ENCODE data around the gene DPP6. TPM values are rescaled to one million over a fixed set of nuclear protein-coding genes. Genes with fewer than 3 reads are reported as not detected.
"Not testable (repeated sequence)": the region's sequence is repeated elsewhere in the genome, so short reads cannot be mapped to it uniquely, and the experiment has no call there.

The DPP6 gene
- total RNA-seq, 1 donor from 2014 or later, result 1.4 TPM

DNA sequence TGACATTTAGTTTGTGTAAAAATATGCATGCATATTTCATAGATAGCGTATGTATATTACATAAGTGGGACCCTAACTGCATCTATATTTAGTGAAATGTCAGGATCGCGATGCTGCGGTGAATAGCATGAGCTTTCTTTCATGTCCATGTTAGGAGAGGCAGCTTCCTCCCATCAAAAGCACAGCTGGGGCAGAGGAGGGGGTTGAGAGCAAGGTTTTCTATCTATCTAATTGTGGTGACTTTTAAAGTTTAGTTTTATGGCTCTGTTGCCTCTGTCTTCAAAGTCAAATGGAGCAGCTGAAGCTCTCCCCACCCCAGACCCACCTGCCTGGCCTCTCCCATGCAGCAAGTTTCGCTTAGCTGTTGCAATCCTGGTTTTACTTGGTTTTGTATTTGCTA, 1.8 kb upstream of the DPP6 start:
- DNase-seq (ENCODE audit: low spot score); H3K36me3 Mint-ChIP-seq (ENCODE audit: low read depth, unreplicated experiment); H3K4me3 Mint-ChIP-seq (ENCODE audit: unreplicated experiment); H3K27ac Mint-ChIP-seq (ENCODE audit: unreplicated experiment); H3K4me1 Mint-ChIP-seq (ENCODE audit: unreplicated experiment); H3K9me3 Mint-ChIP-seq (ENCODE audit: unreplicated experiment); H3K27me3 Mint-ChIP-seq (ENCODE audit: unreplicated experiment): not testable (repeated sequence)

DNA sequence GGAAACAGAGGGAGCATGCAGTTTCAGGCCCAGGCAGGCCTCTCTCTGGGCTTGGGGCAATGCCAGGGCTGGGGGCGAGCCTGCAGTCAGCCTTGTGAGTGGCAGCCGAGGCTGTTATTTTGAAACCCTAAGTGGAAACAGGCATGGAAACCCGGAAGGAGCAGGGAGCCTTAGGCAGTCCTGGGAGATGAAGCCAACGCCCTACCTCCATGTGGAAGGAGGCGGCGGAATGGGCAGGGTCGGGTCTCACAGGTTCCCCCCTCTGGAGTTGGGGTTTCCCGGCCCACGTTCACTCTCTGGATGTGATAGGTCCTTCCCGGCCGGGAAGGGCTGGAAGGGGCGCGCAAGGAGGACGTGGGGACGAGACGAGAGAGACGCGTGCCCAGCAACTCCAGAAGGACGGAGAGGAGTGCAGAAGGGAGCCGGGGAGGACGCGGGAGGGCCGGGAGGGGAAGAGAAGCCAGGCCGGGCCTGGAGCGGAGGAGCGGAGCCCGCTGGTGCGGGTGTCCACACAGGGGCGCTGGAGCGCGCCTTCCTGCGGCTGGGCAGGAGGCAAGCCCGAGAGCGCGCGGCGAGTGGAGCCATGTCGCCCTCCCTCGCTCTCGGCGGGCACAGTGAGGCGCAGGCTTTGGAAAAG, 1.1 kb upstream of the DPP6 start:
- H3K4me1 Mint-ChIP-seq (ENCODE audit: unreplicated experiment); DNase-seq (ENCODE audit: low spot score); H3K9me3 Mint-ChIP-seq (ENCODE audit: unreplicated experiment); H3K27me3 Mint-ChIP-seq (ENCODE audit: unreplicated experiment); H3K27ac Mint-ChIP-seq (ENCODE audit: unreplicated experiment); H3K36me3 Mint-ChIP-seq (ENCODE audit: low read depth, unreplicated experiment): not testable (repeated sequence)
- H3K4me3 Mint-ChIP-seq (ENCODE audit: unreplicated experiment), result peak overlapping the region; percentile 59

DNA sequence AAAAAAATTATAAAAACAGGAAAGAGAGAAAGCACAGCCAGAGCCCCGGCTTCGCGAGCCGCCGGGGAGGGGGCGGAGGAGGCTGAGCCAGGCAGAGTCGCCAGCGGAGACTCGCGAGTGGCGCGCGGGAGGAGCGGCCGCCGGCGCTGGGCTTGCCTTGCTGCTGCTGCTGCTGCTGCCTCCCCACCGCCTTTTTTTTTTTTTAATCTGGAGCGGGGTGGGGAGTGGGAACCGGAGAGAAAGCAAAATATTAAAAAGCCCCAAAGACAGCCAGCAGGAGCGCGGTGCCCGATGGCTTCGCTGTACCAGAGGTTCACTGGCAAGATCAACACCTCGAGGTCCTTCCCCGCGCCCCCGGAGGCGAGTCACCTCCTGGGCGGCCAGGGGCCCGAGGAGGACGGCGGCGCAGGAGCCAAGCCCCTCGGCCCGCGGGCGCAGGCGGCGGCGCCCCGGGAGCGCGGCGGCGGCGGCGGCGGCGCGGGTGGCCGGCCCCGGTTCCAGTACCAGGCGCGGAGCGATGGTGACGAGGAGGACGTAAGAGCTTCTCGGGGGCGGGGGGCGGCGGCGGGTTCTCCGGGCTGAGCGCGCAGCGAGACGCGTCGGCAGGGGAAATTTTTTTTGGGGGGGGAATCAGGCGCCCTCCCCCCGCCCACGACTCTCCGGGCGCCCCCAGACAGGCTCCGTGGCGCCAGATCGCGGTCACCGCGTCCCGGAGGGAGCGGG, 493 bp downstream of the DPP6 start:
- not testable (repeated sequence) for H3K9me3 Mint-ChIP-seq (ENCODE audit: unreplicated experiment); H3K36me3 Mint-ChIP-seq (ENCODE audit: low read depth, unreplicated experiment); H3K4me3 Mint-ChIP-seq (ENCODE audit: unreplicated experiment); H3K27me3 Mint-ChIP-seq (ENCODE audit: unreplicated experiment); H3K4me1 Mint-ChIP-seq (ENCODE audit: unreplicated experiment); H3K27ac Mint-ChIP-seq (ENCODE audit: unreplicated experiment)
- peak; percentile 27 for DNase-seq (ENCODE audit: low spot score)

DNA sequence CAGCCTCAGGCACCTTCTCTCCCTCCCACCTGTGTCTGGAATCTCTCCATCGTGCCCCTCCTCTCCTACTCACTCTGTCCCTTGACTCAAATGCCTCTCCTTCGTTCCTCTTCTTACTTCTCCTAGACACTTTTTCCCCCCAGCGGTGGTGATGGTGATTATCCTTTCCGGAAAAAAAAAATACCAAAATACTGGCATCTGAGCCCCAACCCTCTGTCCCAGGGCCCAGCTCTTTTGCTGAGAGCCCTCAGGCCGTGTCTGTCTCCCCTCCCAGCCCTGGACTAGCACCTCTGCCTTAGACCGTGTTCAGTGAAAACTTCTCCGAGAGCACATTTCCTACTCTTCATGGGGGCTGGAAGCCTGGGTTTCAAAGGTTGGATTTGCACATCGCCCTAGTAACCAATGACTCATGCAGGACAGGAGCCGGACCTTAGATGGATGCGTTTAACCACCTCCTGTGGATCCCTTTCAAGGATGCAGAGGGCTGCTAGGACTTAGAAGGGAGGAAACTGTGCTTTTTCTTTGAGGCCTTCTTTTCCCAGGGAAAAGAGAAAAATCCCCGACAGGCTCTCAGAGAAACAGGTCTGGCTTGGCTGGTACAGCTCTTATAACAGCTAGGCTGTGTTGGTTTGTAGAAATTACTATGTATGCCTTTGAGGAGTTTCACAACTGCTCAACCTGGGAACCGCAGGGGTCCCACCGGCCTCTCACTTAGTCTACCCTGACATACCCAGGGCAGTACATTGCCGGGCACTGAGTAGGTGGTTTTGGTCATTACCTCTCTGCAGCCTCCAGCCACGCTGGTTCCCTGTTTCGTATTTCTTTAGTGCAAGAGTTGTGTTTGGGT, 1.5 kb downstream of the DPP6 start:
- H3K9me3 Mint-ChIP-seq (ENCODE audit: unreplicated experiment); DNase-seq (ENCODE audit: low spot score); H3K27me3 Mint-ChIP-seq (ENCODE audit: unreplicated experiment); H3K27ac Mint-ChIP-seq (ENCODE audit: unreplicated experiment); H3K4me1 Mint-ChIP-seq (ENCODE audit: unreplicated experiment); H3K36me3 Mint-ChIP-seq (ENCODE audit: low read depth, unreplicated experiment): not testable (repeated sequence)
- peak overlapping the region; percentile 37 for H3K4me3 Mint-ChIP-seq (ENCODE audit: unreplicated experiment)

DNA sequence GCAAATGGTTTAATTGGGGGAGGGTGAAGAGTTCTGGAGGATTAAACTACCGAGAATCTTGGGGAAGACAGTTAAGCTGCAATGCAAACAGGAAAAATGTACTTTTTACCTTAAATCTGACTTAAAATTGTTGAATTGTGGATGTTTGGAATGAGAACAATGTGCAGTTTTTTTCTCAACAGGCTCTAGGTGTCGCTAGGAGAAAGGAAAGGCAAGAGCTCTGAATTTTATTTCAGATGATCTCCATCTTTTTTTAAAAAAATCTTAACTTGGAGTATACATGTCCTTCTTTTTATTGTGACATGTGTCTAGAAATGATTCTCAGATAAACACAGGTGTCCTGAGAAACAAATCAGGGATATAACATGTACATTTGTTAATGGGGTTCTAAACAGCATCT, 2.5 kb downstream of the DPP6 start:
- H3K27me3 Mint-ChIP-seq (ENCODE audit: unreplicated experiment); H3K4me1 Mint-ChIP-seq (ENCODE audit: unreplicated experiment); H3K36me3 Mint-ChIP-seq (ENCODE audit: low read depth, unreplicated experiment); H3K27ac Mint-ChIP-seq (ENCODE audit: unreplicated experiment); H3K9me3 Mint-ChIP-seq (ENCODE audit: unreplicated experiment); DNase-seq (ENCODE audit: low spot score); H3K4me3 Mint-ChIP-seq (ENCODE audit: unreplicated experiment): not testable (repeated sequence)

DNA sequence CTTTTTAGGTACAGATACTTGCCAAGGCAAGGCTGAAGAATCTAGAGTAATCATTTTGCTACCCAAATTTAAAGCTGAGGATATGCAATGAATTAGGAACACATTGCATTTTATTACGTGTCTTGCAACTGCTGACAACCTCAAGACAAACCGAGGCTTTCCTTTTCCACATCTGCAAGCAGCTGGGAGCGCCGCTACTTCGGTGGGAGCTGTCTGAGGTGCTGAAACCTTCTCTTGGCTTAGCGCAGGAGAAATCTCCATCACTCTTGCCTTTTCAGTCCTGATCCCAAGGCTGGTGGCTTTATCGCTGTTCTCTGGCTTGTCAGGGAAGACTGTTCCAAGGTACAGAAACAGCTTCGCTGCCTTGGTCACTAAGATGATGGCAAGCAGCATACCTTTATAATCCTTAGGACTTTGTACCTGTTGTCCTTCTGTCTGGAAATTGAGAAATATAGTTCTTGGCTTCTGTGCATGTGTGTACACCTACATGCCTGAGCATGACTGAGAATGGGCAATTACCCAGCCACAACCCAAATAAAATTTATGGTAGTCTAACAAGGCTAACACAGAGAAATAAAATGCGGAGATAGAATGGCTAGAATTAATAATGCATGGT, 3.4 kb downstream of the DPP6 start:
- not testable (repeated sequence) for H3K9me3 Mint-ChIP-seq (ENCODE audit: unreplicated experiment); H3K4me3 Mint-ChIP-seq (ENCODE audit: unreplicated experiment); H3K36me3 Mint-ChIP-seq (ENCODE audit: low read depth, unreplicated experiment); H3K27me3 Mint-ChIP-seq (ENCODE audit: unreplicated experiment); H3K4me1 Mint-ChIP-seq (ENCODE audit: unreplicated experiment); H3K27ac Mint-ChIP-seq (ENCODE audit: unreplicated experiment)
- peak; percentile 82 for DNase-seq (ENCODE audit: low spot score)

DNA sequence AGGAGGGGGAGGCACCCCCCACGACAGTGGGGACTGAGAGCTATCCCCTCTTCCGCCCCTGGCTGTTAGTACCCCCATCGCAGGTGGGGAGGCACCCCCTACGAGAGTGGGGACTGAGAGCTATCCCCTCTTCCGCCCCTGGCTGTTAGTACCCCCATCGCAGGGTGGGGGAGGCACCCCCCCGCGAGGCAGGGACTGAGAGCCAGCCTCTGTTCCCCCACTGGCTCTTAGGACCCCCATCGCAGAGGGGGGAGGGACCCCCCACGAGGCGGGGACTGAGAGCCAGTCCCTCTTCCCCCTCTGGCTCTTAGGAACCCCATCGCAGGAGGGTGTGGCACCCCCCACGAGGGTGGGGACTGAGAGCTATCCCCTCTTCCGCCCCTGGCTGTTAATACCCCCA, 6.6 kb downstream of the DPP6 start:
- H3K27ac Mint-ChIP-seq (ENCODE audit: unreplicated experiment); H3K4me3 Mint-ChIP-seq (ENCODE audit: unreplicated experiment); H3K27me3 Mint-ChIP-seq (ENCODE audit: unreplicated experiment); H3K9me3 Mint-ChIP-seq (ENCODE audit: unreplicated experiment); H3K36me3 Mint-ChIP-seq (ENCODE audit: low read depth, unreplicated experiment); H3K4me1 Mint-ChIP-seq (ENCODE audit: unreplicated experiment); DNase-seq (ENCODE audit: low spot score): not testable (repeated sequence)

DNA sequence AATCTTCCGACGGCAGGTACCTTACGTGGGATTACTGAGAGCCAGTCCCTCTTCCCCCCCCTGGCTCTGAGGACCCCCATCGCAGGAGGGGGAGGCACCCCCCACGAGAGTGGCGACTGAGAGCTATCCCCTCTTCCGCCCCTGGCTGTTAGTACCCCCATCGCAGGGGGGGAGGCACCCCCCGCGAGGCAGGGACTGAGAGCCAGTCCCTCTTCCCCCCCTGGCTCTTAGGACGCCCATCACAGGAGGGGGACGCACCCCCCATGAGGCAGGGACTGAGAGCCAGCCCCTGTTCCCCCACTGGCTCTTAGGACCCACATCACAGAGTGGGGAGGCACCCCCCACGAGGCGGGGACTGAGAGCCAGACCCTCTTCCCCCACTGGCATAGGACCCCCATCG, 8.4 kb downstream of the DPP6 start:
- not testable (repeated sequence) for DNase-seq (ENCODE audit: low spot score); H3K27me3 Mint-ChIP-seq (ENCODE audit: unreplicated experiment); H3K9me3 Mint-ChIP-seq (ENCODE audit: unreplicated experiment); H3K27ac Mint-ChIP-seq (ENCODE audit: unreplicated experiment); H3K4me1 Mint-ChIP-seq (ENCODE audit: unreplicated experiment); H3K4me3 Mint-ChIP-seq (ENCODE audit: unreplicated experiment); H3K36me3 Mint-ChIP-seq (ENCODE audit: low read depth, unreplicated experiment)
